HUES6 (cell line): ENCODE measurements around the gene SKP1.
A peak's percentile ranks its signal among the peaks of the same experiment; 100 is the strongest.

Source experiments
- H3K27ac ChIP-seq: 2 replicates; pipeline ENCODE4 v1.7.0; 2013; ENCODE audit warnings: low read depth, mild to moderate bottlenecking, low read length, inconsistent platforms
- H3K27me3 ChIP-seq: 2 replicates; pipeline ENCODE4 v1.6.1; 2013; ENCODE audit warnings: low read length; ENCODE audit not compliant: control insufficient read depth, insufficient read depth
- H3K36me3 ChIP-seq: 2 replicates; pipeline ENCODE4 v1.6.1; 2013; ENCODE audit warnings: low read length; ENCODE audit not compliant: control insufficient read depth, insufficient read depth
- H3K4me1 ChIP-seq: 2 replicates; pipeline ENCODE4 v1.6.1; 2013; ENCODE audit warnings: low read length; ENCODE audit not compliant: control insufficient read depth, insufficient read depth
- H3K4me3 ChIP-seq: 2 replicates; pipeline ENCODE4 v1.5.1; 2013; ENCODE audit warnings: low read depth, low read length
- H3K9ac ChIP-seq: one replicate; pipeline ENCODE4 v1.6.1; 2013; ENCODE audit warnings: mild to moderate bottlenecking, low read length
- H3K9me3 ChIP-seq: 2 replicates; pipeline ENCODE4 v1.6.1; 2013; ENCODE audit warnings: low read depth, low read length; ENCODE audit not compliant: control insufficient read depth, insufficient read depth

Gene SKP1

GRCh38 chr5:134140530-134141201 lies 36.1 kb downstream of the SKP1 start:
- Histone ChIP-seq H3K27me3 (no peaks in the 10 kb centered on the region), H3K4me1 (peaks cover 23% of the 10 kb centered on the region), H3K4me3 (no peak overlapping the region), H3K9ac (no peak overlapping the region), H3K9me3 (no peaks in the 10 kb centered on the region), H3K27ac (0 out of 2 replicates have a peak overlapping the region, but pooled peaks have one; percentile 2), H3K36me3 (peaks cover 85% of the 10 kb centered on the region)

GRCh38 chr5:134139891-134140469 lies 36.8 kb downstream of the SKP1 start:
- no peaks in the 10 kb centered on the region for H3K9me3 ChIP-seq
- no peaks in the 10 kb centered on the region for H3K27me3 ChIP-seq
- H3K36me3 ChIP-seq = peaks cover 84% of the 10 kb centered on the region
- H3K4me1 ChIP-seq = peaks cover 23% of the 10 kb centered on the region
- no peak overlapping the region for H3K9ac ChIP-seq
- H3K4me3 ChIP-seq = no peak overlapping the region
- H3K27ac ChIP-seq = no peak overlapping the region

- Histone ChIP-seq H3K36me3 (peaks cover 84% of the 10 kb centered on the region), H3K27me3 (no peaks in the 10 kb centered on the region), H3K27ac (no peak overlapping the region), H3K9me3 (no peaks in the 10 kb centered on the region), H3K9ac (no peak overlapping the region), H3K4me3 (no peak overlapping the region), H3K4me1 (peaks cover 23% of the 10 kb centered on the region)
Measured at GRCh38 chr5:134139377-134139851, 37.3 kb downstream of the SKP1 start.

- Histone ChIP-seq H3K4me3 (no peak overlapping the region), H3K4me1 (peaks cover 23% of the 10 kb centered on the region), H3K27me3 (no peaks in the 10 kb centered on the region), H3K9ac (no peak overlapping the region), H3K9me3 (no peaks in the 10 kb centered on the region), H3K27ac (no peak overlapping the region), H3K36me3 (peaks cover 82% of the 10 kb centered on the region)
Measured at GRCh38 chr5:134138416-134139376, 38.1 kb downstream of the SKP1 start.

GRCh38 chr5:134136771-134137170 lies 40.0 kb downstream of the SKP1 start:
- no peak overlapping the region for H3K4me3 ChIP-seq
- no peak overlapping the region for H3K27ac ChIP-seq
- H3K9ac ChIP-seq = no peak overlapping the region
- no peaks in the 10 kb centered on the region for H3K27me3 ChIP-seq
- H3K9me3 ChIP-seq = no peaks in the 10 kb centered on the region
- peaks cover 69% of the 10 kb centered on the region for H3K36me3 ChIP-seq
- H3K4me1 ChIP-seq = peaks cover 26% of the 10 kb centered on the region

- Histone ChIP-seq H3K9ac (no peak overlapping the region), H3K27ac (no peak overlapping the region), H3K4me1 (peaks cover 26% of the 10 kb centered on the region), H3K4me3 (no peak overlapping the region), H3K9me3 (no peaks in the 10 kb centered on the region), H3K36me3 (peaks cover 65% of the 10 kb centered on the region), H3K27me3 (no peaks in the 10 kb centered on the region)
Measured at GRCh38 chr5:134136221-134136631, 40.5 kb downstream of the SKP1 start.

- Histone ChIP-seq H3K4me3 (no peak overlapping the region), H3K36me3 (peaks cover 59% of the 10 kb centered on the region), H3K9me3 (no peaks in the 10 kb centered on the region), H3K27me3 (no peaks in the 10 kb centered on the region), H3K27ac (no peak overlapping the region), H3K9ac (no peak overlapping the region), H3K4me1 (peaks cover 18% of the 10 kb centered on the region)
Measured at GRCh38 chr5:134135091-134135655, 41.6 kb downstream of the SKP1 start.

- Histone ChIP-seq H3K4me3 (no peak overlapping the region), H3K9ac (no peak overlapping the region), H3K9me3 (no peaks in the 10 kb centered on the region), H3K36me3 (peaks cover 54% of the 10 kb centered on the region), H3K27ac (no peak overlapping the region), H3K27me3 (no peaks in the 10 kb centered on the region), H3K4me1 (peaks cover 16% of the 10 kb centered on the region)
Measured at GRCh38 chr5:134133995-134134541, 42.7 kb downstream of the SKP1 start.

- Histone ChIP-seq H3K4me1 (peaks cover 14% of the 10 kb centered on the region), H3K9ac (no peak overlapping the region), H3K27ac (no peak overlapping the region), H3K9me3 (no peaks in the 10 kb centered on the region), H3K4me3 (no peak overlapping the region), H3K36me3 (peaks cover 53% of the 10 kb centered on the region), H3K27me3 (no peaks in the 10 kb centered on the region)
Measured at GRCh38 chr5:134133188-134133994, 43.4 kb downstream of the SKP1 start.
